Measurements from ENCODE around the gene TENM4.

DNA sequence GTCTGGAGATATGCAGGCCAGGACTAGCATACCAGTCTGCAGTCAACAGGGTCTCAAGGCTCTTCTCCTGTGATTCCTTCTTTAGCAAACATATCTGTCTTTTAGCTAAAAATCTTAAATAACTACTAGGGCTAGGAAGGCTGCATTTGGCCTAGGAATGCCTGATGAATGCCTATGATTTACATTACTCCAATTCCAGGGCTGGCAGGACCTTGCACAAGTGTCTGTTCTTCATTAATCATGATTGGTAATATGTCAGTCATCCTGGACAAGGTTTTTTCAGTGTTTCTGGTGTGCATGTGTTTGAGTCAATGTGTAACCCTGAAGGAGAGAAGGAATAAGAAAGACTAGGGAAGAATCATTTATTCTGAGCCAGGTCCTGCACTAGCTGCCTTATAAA, 585.7 kb downstream of the TENM4 start:
- TF ChIP-seq POLR2A (IDR thresholded peaks at IDR 0.05) (no peak), CTCF (IDR thresholded peaks at IDR 0.05) (no peak)

Data from Peyer's patch (tissue), 4 donors.